ENCODE results near the gene POMGNT2.
"Not testable (repeated sequence)": the region's sequence is repeated elsewhere in the genome, so short reads cannot be mapped to it uniquely, and the experiment has no call there.

Gene POMGNT2

DNA sequence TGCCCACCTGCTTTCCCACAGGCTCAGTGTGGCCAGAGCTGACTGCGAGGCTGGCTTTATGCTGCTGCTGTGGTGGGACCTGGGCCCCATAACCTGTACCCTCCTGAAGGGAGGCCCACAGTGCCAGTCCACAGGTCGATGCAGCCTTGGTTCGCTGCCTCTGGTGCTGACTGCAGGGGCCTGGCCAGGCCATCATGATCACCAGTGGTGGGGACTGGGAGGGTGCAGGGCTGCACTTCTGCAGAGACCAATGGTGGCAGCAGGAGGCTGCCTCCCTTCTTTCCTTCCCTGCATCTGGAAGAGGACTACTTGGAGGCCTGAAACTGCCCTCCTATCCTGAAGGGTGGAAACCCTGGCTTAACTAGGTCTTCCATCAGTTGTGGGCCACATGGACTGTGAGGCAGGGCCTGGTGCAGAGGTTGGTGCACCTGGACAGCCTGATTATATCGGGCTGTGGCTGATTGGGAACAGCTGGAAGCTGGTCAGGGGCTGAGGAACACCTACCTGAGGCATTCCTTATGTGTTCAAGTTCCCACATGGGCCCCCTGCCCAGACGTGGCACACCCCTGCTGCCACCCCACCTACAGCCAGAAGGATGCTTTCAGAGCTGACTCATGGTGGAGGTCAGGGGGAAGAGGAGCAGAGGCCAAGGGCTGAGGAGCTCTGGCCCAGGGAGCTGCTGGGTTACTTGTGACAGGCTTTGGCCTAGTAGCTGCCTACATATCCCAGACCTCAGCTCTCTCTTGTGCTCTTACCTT, 29.8 kb downstream of the POMGNT2 start:
- DNase-seq (ENCODE audit: low read depth, low spot score) = no peak

DNA sequence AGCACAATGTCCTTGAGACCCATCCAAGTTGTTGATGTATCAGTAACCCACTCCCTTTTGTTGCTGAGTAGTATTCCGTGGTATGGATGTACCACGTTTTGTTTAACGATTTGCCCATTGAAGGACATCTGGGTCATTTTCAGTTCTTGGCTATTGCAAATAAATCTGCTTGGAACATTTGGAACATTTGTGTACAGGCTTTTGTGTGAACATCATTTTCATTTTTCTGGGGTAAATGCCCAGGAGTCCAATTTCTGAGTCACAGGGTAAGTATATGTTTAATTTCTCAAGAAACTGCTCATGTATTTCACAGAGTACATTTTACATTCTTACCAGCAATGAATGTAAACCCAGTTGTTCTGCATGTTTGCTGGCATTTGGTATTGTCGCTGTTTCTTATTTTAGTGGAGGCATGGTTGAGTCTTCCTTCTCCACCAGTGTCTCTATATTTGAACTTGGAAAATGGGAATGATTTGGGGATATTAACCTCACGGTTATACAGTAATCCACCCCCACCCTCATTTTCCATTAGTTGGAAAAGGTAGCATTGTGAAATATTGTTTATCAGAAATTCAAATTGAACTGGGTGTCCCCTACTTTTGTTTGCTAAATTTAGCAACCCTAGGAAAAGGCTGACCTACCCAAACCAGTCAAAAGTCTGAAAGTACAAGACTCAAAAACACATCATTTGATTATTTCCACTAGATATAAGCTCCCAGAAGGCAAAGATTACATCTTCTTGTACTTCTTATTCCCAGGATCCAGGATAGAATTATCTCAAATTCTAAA, 30.8 kb downstream of the POMGNT2 start:
- no peak for DNase-seq (ENCODE audit: low read depth, low spot score)

DNA sequence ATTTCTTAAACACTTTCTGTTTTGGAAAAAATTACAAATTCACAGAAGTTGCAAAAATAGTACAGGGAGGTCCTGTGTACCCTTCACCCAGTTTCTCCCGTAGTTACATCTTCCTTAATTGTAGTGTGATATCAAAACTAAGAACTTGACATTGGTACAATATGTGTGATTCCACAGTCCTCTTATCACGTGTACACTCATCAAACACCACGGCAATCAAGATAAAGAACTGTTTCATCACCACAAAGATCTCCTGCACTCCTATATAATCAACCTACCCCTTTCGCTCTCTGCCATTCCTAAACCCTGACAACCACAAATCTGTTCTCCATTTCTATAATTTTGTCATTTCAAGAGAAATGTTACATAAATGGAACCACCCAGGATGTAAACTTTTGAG, 31.4 kb downstream of the POMGNT2 start:
- DNase-seq (ENCODE audit: low read depth, low spot score) = no peak

DNA sequence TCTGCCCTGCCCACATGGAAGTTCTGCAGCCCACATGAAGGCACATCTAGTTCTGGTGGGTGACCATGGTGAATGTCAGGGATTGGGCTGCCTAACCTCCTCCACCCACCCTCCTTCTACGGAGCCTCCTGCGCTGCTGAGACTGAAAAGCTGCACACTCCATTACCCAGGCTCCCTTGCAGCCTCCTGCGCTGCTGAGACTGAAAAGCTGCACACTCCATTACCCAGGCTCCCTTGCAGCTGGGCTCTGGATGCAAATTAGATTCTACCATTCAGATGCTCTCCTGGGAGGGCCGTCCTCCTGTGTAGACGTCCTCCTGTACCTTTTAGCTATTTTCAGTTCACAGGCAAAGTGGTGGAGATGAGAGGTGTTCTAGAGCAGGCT, 32.1 kb downstream of the POMGNT2 start:
- no peak for DNase-seq (ENCODE audit: low read depth, low spot score)

DNA sequence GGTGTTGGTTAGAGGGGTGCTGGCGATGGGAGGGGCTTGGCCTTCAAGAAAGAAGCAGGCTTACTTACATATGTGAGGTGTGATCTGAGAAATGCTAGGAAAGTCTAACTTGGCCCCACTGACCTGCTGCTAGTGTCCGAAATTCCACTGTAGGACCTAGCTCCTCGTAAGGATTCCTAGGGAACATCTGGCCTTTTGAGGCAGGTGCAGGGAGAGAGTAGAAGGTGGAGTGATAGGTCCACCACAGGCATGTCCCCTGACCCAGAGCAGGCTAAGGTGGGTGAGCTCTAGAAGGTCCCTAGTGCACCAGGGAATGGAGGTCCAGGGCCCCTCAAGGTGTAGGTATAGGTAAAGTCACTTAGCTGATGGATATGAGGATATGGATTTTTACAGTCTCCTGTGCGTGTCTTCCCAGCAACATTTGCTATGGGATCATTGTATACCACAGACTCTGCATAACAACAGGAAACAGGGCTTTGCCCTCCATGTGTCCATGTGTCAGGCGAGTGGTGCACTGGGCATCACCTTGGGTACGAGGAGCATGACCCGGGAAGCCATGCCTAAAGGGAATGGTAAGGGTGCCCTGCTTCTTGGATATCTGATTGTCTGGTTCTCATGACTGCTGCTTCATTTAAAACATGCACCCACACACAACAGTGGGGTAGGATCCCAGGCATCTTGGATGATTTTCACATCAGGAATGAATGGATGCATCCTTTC, 32.6 kb downstream of the POMGNT2 start:
- DNase-seq (ENCODE audit: low read depth, low spot score) = no peak

DNA sequence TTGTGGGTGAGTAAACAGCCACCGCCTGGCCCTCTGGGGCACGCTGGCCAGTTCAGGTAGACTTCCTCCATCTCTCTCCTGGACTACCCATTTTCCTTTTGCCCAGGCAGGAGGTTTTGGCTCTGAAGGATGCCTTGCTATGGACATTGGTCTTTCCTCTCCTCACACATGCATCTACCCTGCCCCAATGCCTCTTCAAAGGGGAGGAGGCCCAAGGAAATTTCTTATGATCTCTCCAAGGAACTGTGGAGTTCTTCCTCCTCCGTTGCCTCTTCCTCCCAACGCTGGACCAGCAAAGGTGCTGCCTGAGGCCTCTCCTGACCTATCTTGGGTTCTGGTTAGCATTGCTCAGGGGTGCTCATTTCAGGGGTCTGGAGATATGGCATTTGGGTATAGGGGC, 33.5 kb downstream of the POMGNT2 start:
- DNase-seq (ENCODE audit: low read depth, low spot score) = no peak

DNA sequence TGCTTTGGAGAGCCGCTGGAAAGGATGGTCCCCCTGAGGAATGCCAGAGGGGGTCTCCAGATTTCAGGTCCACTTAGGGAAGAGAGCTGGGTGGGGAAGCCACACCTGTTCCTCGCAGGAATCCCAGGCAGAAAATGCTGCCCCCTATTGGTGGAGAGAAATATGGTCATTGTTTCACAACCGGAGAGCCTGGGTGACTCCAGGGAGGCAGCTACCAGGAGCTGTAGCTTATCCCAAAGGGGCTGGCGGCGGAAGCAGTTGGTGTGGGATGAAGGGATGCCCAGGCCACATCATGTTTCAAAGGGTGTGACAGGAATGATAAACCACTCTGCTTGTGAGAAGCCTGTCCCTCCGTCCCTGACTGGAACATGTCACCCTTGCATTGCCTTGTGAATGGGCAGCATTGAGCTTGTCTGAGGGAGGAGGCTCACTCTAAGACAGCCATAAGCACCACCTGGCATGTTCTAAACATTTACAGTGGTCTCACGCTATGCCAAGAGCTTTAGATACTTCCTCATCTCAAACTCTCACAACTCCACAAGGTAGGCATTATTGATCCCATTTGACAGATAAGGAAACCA, 34.5 kb downstream of the POMGNT2 start:
- DNase-seq (ENCODE audit: low read depth, low spot score) = peak; percentile 62

DNA sequence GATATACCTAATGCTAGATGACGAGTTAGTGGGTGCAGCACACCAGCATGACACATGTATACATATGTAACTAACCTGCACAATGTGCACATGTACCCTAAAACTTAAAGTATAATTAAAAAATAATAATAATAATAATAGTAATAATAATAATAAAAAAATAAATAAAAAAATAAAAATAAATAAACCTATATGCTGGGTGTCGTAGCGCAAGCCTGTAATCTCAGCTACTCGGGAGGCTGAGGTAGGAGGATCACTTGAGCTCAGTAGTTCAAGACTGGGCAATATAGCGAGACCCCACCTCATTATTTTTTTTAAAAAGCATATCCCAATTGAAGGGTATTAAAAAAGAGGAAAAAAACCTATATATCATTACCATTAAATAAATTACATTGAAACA, 35.2 kb downstream of the POMGNT2 start:
- DNase-seq (ENCODE audit: low read depth, low spot score) = not testable (repeated sequence)

DNA sequence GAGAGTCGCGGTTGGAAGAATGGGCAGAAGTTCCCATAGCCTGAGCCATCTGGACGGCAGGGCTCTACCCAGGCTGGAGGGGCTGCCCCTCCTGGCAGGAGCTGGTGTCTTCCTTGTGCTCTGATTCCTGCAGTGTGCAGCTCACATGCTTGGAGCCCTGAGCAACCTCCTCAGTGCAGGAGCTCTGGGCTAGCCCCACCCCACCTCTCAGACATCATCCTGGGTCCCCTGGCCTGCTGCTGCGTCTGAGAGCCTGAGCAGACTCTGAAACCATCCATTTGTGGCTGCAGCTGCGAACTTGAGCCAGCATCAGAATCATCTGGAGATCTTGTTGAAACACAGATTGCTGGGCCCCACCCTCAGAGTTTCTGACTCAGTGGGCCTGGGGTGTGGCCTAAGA, 42.8 kb downstream of the POMGNT2 start:
- DNase-seq (ENCODE audit: low read depth, low spot score) = no peak

DNA sequence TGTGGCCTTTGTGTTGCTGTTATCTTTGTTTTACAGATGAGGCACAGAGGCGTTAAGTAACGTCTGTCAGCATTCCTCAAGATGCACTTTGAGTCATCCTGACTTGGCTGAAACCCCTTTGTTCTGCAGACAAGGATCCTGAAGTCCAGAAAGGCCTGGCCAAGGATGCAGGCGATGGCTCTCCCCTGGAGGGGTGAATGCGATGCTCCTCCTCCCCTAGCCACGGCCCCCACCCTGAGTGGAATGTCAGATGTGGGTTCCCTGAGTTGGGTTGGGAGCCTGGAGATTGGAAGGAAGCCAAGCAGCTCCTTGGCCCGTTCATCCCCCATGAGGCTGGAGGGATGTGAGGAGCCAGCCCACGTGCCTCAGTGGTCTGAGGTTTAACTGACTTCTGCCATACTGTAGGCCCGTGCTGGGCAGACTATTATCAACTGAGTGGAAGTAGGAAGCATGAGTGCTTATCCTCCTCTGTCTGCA, 43.3 kb downstream of the POMGNT2 start:
- DNase-seq (ENCODE audit: low read depth, low spot score) = peak; percentile 63

DNA sequence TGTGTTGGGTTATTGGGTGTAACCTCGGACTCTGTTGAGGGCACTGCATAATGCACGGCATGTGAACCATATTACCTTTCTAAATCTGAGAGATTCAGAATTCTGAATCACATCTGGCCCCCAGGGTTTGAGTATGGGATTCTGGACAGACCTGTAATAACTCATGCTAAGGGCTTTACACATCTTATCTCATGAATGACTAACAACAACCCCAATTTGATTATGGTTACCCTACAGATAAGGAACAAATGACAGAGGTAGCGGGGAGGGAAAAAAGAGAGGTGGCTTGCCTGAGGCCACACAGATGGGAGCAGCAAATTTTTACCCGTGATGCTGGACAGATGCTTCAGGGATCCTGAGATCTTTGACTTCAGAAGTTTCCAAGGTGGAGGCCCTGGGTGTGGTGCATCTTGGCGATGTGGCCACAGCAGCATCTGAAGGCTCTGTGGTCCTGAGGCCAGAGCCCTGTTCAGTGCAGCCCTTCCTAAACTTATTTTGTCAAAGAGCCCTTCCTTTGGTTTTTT, 43.8 kb downstream of the POMGNT2 start:
- no peak for DNase-seq (ENCODE audit: low read depth, low spot score)

DNA sequence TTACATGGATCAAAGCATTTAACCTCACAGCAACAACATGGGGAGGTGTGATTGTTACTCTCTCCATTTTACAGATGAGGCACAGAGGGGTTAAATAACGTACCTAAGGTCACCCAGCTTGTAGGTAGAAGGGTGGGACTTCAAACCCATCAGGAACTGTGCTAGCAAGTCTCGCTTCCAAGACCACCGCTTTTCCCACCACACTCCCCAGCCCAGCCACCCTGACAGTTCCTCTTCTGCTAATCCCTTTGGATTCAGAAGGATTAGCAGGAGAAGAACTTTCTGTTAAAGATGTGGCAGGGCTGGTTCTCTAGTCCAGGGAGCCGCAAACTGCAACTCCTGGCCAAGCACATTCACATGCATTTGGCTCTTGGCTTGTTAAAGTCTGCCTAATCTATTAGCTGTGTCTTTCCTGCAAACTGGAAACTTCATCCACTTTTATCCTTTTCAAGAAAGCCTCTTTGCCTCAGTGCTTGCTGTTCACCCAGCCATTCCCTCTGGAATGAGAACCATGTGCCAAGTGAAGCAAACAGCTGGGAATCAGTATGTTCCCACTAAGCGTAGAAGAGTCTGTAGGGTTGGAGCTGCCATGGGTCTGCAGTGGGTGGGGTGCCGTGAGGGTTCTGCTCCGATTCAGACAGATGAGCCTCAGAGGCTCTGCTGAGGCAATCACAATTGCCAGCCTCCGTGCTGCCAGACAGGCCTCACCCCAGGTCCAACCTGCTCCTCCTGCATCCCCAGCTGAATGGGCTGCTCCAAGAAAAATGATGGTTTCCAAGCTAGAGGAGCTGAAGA, 44.6 kb downstream of the POMGNT2 start:
- DNase-seq (ENCODE audit: low read depth, low spot score) = peak; percentile 12

DNA sequence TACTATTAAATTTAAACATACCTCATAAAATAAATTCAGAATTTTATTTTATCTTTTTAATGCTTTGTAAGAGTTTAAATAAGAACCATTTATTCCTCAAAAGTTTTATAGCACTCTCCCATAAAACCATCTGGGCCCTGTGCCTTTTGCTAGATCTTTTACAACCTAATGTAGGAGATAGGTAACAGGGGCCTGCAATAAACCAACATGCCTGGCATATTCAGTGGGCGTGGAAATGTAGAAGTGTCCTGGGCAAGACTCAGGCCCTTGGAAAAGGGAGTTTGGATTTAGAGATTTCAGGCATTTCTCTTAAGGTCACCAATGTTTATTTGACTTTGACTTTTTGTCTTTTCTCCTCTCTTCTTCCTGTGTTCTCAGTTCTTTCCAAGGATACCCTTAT, 46.4 kb downstream of the POMGNT2 start:
- DNase-seq (ENCODE audit: low read depth, low spot score) = no peak

DNA sequence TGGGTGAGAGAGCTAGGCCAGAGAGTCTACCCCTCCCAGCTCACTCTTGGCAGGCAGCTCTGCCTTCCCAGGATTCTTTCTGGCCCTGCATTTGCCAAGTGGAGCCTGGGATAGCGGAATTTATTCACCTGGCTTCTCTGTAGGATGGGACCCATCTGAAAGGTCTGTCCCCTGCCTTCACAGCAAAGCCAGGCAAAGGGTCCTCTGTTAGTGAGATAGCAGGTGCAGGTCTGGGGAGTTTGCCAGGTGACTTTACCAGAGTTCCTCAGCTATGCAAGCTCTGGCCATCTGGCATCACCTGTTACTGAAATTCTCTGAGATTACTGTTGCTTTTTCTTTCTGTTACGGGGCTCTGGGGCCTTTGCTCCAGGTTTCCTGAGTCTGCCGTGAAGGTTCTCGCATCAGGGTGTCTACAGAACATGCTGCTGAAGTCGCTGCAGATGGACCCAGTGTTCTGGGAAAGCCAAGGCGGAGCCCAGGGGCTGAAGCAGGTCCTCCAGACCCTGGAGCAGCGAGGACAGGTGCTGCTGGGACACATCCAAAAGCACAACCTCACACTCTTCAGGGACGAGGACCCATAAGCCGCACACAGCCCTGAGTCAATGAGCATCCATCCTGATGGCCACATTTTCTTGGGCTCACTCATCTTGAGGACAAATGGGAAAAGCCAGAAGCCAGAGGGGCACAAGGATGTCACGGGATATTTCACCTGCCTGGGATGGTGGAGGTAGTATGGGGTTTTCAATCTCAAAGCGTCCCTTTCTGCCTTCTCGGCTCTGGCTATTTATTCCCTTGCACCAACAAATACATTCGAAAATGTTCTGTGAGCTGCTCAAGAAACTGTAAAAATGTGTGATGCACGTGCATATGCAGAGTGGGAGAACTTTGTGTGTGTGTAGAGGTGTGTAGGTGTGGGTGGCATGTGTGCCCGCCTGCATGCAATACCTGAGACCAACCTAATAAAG, 49.8 kb downstream of the POMGNT2 start:
- no peak for DNase-seq (ENCODE audit: low read depth, low spot score)

DNA sequence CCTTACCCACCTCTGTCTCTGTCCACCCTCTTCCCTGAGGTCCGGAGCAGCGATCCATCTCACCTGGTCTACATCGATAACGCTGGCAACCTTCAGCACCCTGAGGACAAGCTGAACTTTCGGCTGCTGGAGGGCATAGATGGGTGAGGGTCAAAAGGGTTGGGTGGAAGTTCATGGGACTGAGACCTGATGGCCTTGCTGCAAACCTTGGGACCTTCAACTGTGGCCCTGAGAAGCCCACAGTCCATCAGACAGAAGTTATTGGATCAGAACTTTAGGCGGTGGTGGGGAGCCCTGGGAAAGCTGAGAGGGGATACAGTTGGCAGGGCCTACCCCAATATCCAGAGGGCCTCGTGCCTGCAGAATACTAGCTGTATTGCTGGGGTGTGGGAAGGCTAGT, 50.5 kb downstream of the POMGNT2 start:
- DNase-seq (ENCODE audit: low read depth, low spot score) = no peak

DNA sequence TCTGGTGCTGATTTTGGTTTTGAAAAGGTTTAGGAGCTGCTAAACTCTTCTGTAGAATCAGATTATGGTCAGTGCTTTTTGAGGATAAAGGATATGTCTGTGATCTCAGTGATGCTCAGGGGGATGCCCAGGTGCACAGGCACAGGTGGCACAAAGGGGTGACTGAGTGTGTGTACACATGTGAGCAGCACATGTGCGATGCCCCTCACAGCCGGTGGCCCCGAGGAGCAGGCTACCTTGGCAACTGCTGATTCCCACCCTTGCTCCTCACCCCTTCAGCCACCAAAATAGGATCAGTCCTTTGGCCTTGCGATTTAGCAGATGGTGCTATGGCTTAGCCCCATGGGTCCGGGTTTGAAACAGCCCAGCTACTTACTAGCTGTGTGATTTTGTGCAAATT, 51.1 kb downstream of the POMGNT2 start:
- DNase-seq (ENCODE audit: low read depth, low spot score) = no peak

DNA sequence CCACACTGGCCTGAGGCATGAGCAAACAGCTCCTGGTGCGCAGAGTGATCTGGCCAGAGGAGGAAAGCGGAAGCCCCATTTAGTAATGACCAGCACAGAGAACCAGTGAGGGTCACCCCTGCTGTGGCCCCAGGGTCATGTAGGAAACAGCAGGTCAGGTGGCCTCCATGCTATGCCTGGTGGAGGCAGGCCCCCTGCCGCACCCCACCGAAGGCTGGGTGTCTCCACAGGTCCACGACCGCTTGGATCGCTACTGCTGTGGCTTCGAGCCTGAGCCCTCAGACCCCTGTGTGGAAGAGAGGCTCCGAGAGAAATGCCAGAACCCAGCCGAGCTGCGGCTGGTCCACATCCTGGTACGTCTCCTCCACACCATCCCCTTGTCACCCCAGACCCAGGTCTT, 52.6 kb downstream of the POMGNT2 start:
- no peak for DNase-seq (ENCODE audit: low read depth, low spot score)

DNA sequence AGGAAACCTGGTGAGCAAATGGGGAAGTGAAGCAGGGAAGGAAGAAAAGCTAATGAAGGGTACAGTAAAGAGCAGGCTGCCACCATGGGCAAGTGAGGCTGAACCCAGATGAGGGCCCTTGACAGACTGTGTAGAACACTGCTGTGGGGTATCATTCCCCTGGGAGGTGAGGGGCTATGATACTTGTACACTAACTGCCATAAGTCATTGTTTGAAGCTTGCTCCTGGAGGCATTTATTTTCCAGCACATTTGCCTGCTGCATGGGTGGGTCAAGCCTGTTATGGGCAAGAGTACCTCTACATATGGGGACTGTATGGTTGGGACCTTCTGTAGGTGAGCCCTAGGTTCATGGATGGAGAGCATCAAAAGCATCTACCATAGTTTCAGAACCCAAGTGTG, 57.4 kb downstream of the POMGNT2 start:
- no peak for DNase-seq (ENCODE audit: low read depth, low spot score)

DNA sequence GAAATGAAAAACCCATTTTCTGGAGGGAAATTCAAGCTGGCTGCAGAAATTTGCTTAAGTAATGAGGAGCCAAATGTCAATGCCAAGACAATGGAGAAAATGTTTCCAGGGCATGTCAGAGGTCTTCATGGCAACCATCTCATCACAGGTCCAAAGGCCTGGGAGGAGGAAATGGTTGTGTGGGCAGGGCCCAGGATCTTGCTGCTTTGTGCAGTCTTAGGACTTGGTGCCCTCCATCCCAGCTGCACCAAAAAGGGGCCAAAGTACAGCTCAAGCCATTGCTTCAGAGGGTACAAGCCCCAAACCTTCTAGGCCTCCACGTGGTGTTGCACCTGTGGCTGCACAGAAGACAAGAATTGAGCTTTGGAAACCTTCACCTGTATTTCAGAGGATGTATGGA, 59.3 kb downstream of the POMGNT2 start:
- DNase-seq (ENCODE audit: low read depth, low spot score) = no peak

DNA sequence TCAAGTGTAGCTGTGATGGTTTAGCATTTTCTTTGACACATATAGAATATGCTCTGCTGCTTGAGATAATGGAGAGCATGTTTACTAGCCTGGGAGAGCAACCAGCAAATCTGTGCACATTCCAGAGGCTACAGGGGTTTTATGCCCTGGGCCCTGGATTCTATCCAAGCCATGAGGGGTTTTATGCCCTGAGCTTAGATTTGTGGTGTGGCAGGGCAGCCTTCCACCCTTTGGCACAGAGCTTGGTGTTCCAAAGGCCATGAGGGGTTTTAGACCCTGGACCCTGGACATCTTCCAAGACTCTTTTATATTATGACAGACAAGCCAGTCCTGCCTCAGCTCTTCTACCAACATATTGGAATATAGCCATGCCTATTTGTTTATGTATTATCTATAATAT, 60.8 kb downstream of the POMGNT2 start:
- DNase-seq (ENCODE audit: low read depth, low spot score) = not testable (repeated sequence)
